DND-41 (cell line): ENCODE results near the gene HMGN4.

Experiments used
- EZH2 ChIP-seq: IDR thresholded peaks from 3 replicates; pipeline ENCODE4 v1.6.1; 2012; ENCODE audit warnings: borderline replicate concordance, low read depth, mild to moderate bottlenecking, moderate library complexity, low read length, inconsistent platforms; ENCODE audit not compliant: severe bottlenecking
- TF ChIP-seq, protein P1 (sequence below): IDR thresholded peaks from 2 replicates; pipeline ENCODE4 v1.5.1; 2012; ENCODE audit warnings: borderline replicate concordance, low read length, moderate library complexity, mild to moderate bottlenecking; ENCODE audit not compliant: poor library complexity, severe bottlenecking; ENCODE audit errors: extremely low read depth

- TF ChIP-seq, protein P1, sequence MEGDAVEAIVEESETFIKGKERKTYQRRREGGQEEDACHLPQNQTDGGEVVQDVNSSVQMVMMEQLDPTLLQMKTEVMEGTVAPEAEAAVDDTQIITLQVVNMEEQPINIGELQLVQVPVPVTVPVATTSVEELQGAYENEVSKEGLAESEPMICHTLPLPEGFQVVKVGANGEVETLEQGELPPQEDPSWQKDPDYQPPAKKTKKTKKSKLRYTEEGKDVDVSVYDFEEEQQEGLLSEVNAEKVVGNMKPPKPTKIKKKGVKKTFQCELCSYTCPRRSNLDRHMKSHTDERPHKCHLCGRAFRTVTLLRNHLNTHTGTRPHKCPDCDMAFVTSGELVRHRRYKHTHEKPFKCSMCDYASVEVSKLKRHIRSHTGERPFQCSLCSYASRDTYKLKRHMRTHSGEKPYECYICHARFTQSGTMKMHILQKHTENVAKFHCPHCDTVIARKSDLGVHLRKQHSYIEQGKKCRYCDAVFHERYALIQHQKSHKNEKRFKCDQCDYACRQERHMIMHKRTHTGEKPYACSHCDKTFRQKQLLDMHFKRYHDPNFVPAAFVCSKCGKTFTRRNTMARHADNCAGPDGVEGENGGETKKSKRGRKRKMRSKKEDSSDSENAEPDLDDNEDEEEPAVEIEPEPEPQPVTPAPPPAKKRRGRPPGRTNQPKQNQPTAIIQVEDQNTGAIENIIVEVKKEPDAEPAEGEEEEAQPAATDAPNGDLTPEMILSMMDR = no peak
- no peak for TF ChIP-seq EZH2
These were observed 13.3 kb upstream of the HMGN4 start for GRCh38 chr6:26524722-26525370.
